HL-60 (cell line): ENCODE data around the gene IFT22.

ENCODE experiments used
- DNase-seq, 2 experiments: peaks; one replicate each; pipeline ENCODE4 v3.0.0-alpha.2; 2010 to 2020; ENCODE audit warnings: low read depth in 1 of 2, low spot score in 1 of 2
- H3K27ac ChIP-seq: fragments of 250-450 bp; sonication (Bioruptor Pico); replicated peaks from 2 replicates; pipeline ENCODE4 v1.5.1; 2020; ENCODE audit warnings: mild to moderate bottlenecking, moderate library complexity
- H3K27me3 ChIP-seq: fragments of 250-450 bp; sonication (Bioruptor Pico); 2 replicates; pipeline ENCODE4 v1.5.1; 2021; ENCODE audit warnings: mild to moderate bottlenecking, moderate library complexity; ENCODE audit not compliant: insufficient read depth, poor library complexity, severe bottlenecking
- H3K4me3 ChIP-seq: replicated peaks from 2 replicates; pipeline ENCODE4 v1.5.1; 2011; ENCODE audit warnings: mild to moderate bottlenecking, control low read depth, low read length; ENCODE audit not compliant: insufficient read depth
- GABPA ChIP-seq: IDR thresholded peaks from 2 replicates; pipeline ENCODE4 v1.6.1; 2012; ENCODE audit warnings: low read depth
- POLR2AphosphoS5 ChIP-seq: IDR thresholded peaks from 2 replicates; pipeline ENCODE4 v1.6.1; 2012; ENCODE audit warnings: low read depth
- SPI1 ChIP-seq: IDR thresholded peaks from 2 replicates; pipeline ENCODE4 v1.6.1; 2012; ENCODE audit warnings: low read depth, mild to moderate bottlenecking, borderline replicate concordance
- TF ChIP-seq, protein P1 (sequence below): IDR thresholded peaks from 2 replicates; pipeline ENCODE4 v1.6.1; 2012; ENCODE audit warnings: low read depth; ENCODE audit not compliant: insufficient replicate concordance
- TF ChIP-seq, protein P2 (sequence below): IDR thresholded peaks from one replicate; pipeline ENCODE4 v1.5.1; 2011; ENCODE audit warnings: low read length, control low read depth, inconsistent platforms; ENCODE audit not compliant: insufficient read depth

Gene IFT22

DNA sequence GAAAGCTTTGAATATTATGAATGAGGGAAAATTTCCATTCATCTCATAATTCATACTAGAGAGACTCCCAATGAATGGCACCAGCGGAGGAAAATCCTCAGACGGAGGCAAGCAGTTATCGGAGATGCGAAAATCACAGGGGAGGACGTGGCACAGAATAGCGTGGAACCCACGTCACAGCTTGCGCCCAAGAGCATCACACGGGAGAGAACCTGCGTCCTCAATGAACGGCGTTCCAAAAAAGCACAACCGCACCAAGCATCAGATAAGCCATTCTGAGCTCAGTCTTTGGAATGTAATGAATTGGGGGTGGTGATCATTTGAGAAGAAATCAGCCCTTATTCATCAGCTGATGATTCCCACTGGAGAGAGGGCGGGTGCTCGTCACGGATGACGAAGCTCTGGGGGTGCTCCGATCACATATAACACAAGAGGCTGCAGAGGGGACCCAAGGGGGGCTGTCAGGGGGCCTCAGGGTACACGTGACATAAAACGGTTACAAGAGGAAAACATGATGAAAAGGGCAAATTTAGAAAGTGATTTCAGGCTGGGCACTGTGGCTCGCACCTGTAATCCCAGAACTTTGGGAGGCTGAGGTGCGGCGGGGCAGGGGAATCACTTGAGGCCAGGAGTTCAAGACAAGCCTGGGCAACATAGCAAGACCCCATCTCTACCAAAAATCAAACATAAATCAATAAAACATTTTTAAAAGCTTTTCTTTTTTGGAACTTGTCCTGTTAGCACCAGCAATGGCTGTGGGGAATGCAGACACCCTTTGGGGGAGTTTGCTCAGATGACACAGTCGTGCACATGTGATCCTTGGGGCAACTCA is 42.9 kb downstream of the IFT22 start:
- H3K27me3 ChIP-seq, result no peaks in the 10 kb centered on the region
- TF ChIP-seq, protein P1, sequence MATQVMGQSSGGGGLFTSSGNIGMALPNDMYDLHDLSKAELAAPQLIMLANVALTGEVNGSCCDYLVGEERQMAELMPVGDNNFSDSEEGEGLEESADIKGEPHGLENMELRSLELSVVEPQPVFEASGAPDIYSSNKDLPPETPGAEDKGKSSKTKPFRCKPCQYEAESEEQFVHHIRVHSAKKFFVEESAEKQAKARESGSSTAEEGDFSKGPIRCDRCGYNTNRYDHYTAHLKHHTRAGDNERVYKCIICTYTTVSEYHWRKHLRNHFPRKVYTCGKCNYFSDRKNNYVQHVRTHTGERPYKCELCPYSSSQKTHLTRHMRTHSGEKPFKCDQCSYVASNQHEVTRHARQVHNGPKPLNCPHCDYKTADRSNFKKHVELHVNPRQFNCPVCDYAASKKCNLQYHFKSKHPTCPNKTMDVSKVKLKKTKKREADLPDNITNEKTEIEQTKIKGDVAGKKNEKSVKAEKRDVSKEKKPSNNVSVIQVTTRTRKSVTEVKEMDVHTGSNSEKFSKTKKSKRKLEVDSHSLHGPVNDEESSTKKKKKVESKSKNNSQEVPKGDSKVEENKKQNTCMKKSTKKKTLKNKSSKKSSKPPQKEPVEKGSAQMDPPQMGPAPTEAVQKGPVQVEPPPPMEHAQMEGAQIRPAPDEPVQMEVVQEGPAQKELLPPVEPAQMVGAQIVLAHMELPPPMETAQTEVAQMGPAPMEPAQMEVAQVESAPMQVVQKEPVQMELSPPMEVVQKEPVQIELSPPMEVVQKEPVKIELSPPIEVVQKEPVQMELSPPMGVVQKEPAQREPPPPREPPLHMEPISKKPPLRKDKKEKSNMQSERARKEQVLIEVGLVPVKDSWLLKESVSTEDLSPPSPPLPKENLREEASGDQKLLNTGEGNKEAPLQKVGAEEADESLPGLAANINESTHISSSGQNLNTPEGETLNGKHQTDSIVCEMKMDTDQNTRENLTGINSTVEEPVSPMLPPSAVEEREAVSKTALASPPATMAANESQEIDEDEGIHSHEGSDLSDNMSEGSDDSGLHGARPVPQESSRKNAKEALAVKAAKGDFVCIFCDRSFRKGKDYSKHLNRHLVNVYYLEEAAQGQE, result no peak
- TF ChIP-seq GABPA (no peak), POLR2AphosphoS5 (no peak), SPI1 (no peak)
- TF ChIP-seq, protein P2, sequence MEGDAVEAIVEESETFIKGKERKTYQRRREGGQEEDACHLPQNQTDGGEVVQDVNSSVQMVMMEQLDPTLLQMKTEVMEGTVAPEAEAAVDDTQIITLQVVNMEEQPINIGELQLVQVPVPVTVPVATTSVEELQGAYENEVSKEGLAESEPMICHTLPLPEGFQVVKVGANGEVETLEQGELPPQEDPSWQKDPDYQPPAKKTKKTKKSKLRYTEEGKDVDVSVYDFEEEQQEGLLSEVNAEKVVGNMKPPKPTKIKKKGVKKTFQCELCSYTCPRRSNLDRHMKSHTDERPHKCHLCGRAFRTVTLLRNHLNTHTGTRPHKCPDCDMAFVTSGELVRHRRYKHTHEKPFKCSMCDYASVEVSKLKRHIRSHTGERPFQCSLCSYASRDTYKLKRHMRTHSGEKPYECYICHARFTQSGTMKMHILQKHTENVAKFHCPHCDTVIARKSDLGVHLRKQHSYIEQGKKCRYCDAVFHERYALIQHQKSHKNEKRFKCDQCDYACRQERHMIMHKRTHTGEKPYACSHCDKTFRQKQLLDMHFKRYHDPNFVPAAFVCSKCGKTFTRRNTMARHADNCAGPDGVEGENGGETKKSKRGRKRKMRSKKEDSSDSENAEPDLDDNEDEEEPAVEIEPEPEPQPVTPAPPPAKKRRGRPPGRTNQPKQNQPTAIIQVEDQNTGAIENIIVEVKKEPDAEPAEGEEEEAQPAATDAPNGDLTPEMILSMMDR, result no peak
- no peak for DNase-seq

DNA sequence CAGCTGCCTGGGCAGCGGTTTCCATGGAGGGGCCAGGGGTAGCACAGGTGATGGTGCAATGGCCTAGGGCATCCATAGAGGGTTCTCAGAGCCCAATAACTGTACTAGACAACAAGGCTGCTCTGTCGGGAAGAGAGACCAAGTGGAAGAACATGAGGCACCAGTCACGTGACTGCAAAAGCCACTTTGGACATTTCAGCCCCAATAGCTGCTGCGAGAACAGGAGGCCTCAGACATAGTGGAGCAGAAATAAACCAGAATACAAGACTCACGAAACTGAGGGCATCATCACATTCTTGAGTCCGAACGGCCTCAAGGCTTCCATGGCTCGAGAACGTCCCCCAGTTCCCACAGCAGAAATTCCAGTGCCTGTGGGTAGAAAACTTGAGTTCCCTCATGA is 44.5 kb downstream of the IFT22 start:
- no peak overlapping the region for H3K27ac ChIP-seq
- H3K27me3 ChIP-seq, result no peaks in the 10 kb centered on the region
- H3K4me3 ChIP-seq, result no peak overlapping the region
- DNase-seq, result no peak
- no peak for TF ChIP-seq GABPA
- TF ChIP-seq POLR2AphosphoS5, result no peak
- TF ChIP-seq, protein P2, result no peak
- TF ChIP-seq, protein P1, result no peak
- TF ChIP-seq SPI1, result no peak

More for the DNA sequence above, 42.9 kb downstream of the IFT22 start:
- Histone ChIP-seq H3K27ac (no peak overlapping the region), H3K4me3 (no peak overlapping the region)

DNA sequence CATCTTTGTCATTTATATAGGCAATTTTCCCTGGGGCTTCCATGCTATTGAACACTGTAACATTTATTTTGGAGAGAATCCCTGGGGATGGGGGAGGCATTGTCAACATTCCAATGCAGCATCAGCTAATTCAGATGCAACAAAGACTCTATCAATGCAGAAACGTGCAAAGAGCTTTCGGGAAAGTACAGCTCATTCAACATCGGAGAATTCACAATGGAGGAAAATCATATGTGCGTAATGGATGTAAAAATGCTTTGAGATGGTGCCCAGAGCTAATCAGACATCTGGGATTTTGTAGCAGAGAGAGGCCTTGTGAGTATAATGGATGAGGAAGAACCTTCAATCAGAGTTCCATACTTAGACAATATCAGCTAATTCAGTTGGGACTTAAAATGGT is 48.4 kb downstream of the IFT22 start:
- no peak for DNase-seq
- TF ChIP-seq, protein P1, result no peak
- TF ChIP-seq POLR2AphosphoS5 (no peak), GABPA (no peak), SPI1 (no peak)
- TF ChIP-seq, protein P2, result no peak
- no peak overlapping the region for H3K4me3 ChIP-seq

More for the DNA sequence above, 48.4 kb downstream of the IFT22 start:
- no peaks in the 10 kb centered on the region for H3K27me3 ChIP-seq
- no peak overlapping the region for H3K27ac ChIP-seq
